Stimulated activated CD4-positive, alpha-beta T cell treated with anti-CD3 and anti-CD28 coated beads, Interleukin-2, amount 100 ng/mL, for 48 hours (primary cell): ENCODE results near the gene MVB12B.

ENCODE experiments used
- DNase-seq, 2 donors: peaks; one replicate each; pipeline ENCODE4 v3.0.0-alpha.2; 2020

Gene MVB12B

DNA sequence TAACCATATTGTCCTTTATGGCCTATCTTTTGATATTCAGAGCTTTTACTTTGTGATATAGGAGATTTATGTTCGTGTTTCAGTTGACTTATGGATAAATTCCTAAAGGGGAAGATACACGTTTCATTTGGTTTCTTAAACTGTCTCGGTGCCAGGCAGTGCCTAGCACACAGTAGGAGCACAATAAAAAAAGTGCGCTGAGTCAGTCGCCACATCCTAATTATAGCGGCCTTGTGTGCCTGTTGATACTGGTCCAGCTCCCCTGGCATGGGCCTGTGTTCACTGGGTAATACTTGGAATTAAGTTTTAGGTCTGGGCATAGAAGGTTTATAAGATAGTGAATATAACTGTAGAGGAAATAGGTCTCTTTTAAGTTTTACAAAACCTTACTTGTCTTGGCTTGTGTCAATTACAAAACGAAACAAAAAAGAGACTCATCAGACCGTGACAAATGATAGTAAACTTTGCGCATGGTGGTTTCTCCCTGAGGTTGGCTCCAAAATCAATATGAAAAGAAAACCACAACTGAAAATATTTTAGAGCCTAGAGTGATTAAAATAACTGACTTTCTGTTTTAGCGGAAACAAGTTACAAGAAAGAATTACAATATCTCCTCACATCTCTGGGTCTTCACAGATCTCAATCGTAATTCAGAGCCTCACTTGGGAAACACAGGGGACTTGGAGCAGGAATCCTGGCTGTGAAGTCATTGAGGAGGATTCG, 84.8 kb downstream of the MVB12B start:
- no peak for DNase-seq

DNA sequence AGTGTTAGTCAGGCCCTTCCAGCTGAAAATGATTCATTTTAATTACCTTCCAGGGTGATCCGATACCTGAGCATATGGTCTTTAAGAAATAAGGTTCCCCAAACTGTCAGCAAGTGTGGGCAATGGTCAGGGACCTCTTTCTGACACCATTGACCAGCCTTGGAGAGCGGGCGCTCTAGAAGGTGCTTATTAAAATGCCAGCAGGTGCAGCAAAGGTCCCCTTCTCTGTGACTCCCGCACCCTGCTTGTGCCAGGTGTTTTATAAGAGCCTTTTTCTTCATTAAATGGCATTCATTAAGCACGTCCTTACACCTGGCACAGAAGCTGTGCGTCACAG, 85.3 kb downstream of the MVB12B start:
- no peak for DNase-seq

GRCh38 chr9:126412905-126413304, 86.3 kb downstream of the MVB12B start:
- DNase-seq: no peak

DNA sequence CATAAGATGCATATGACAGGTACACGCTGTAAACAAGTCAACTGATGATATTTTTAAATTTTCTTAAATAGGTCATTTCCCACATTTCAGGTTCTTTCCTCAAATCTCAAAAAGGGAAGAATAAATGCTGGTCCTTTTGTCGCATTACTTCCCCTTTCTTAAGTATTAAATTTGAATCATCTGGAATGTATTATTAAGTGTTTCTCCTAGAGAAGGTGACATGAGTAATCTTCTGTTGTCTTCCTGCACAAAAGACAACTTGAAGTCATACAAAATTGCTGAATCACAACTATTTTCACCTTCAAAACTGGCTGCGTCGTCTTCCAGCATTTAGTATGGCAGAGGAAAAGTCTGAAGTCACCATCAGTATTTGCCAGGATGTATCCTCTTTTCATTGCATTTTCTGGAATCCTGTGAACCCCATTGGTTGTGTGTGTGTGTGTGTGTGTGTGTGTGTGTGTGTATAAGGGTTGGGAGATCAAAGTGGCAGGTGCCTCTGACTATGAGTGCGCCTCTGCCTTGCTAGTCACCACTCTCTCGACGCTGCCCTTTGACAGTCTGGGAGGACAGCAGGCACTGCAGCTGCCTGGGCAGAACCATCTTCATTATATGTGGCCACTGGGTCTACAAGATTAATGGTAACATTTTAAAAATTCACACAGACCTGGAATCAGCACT, 86.9 kb downstream of the MVB12B start:
- no peak for DNase-seq

GRCh38 chr9:126415741-126416370, 89.2 kb downstream of the MVB12B start:
- DNase-seq: no peak

GRCh38 chr9:126417043-126417442, 90.4 kb downstream of the MVB12B start:
- DNase-seq: no peak

GRCh38 chr9:126417684-126418083, 91.1 kb downstream of the MVB12B start:
- DNase-seq: no peak

- DNase-seq: no peak
Measured at GRCh38 chr9:126418608-126419007, 92.0 kb downstream of the MVB12B start.

- DNase-seq: no peak
Measured at GRCh38 chr9:126419475-126419874, 92.8 kb downstream of the MVB12B start.

DNA sequence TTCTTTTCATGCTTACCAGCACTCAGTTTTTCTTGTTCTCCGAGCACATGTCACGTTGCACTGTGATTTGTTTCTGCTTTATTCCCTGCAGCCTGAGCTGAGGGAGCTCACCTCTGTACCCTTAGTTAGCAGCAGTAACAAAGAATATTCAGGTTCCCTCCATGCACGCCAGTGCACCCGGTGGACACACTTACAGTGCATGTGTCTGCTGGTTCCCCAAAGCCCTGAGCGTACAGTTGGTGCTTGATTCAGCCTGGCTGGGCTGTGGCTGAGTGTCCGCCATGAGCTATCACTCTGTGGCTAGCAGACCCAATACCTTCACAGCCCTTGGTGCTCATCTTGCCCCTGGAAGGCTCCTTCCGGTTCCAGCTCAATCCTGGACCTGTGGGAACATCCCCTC, 93.5 kb downstream of the MVB12B start:
- no peak for DNase-seq

DNA sequence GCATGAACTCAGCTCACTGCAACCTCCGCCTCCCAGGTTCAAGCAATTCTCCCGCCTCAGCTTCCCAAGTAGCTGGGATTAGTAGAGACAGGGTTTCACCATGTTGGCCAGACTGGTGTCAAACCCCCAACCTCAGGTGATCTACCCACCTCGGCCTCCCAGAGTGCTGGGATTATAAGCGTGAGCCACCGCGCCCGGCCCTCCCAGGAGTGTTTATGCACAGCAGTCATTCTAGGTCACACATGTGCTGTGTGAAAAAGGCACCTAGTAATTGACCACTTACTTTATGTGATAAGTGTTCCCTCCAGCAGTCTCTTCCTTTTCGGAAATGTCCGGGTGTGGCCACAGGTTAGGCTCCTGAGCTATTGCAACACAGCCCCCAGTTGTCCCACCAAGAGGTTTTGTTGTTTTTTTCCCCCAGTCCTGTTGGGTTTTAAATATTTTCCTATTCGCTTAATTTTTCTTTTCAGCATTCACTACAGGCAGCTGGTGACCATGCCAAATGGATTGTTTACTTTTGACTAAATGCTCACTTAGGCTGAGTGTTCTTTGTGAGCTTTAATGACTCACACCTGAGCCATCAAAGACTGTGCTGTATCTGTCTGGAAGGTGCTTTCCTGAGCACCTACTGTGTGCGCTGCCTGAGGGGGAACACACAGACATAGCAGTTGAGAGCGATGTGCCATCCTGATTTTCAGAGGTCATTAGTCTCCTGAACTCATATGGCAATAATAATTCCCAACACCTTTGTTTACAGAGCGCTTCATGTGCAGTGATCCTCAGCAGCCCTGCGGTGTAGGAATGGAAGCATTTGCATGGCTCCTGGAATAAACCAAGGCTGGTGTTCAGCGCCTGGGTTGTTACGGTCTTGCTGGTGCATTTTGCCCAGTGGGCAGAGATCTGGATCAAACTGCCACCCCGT, 94.3 kb downstream of the MVB12B start:
- no peak for DNase-seq

- DNase-seq: no peak
Measured at GRCh38 chr9:126421567-126422428, 95.2 kb downstream of the MVB12B start.

GRCh38 chr9:126423142-126423915, 96.7 kb downstream of the MVB12B start:
- no peak for DNase-seq

- no peak for DNase-seq
Measured at GRCh38 chr9:126423916-126424185, 97.2 kb downstream of the MVB12B start.

DNA sequence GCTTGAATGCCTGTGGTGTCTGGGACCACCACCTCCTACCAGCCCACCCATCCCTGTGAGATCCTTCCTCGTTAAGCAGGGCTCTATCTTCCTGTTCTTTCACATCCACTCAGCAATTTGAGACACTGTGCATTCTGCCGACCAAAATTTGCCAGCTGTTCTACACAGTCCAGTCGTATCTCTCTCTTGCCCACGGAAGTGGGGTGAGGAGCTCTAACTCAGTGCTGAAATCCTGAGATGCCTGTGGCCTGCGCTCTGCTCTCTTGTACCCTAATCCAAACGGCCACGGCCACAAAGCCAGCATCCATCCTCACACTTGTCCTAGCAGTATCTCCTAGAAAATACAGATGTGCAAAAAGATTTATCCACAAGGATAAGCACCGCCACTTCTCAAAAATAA, 97.9 kb downstream of the MVB12B start:
- no peak for DNase-seq

DNA sequence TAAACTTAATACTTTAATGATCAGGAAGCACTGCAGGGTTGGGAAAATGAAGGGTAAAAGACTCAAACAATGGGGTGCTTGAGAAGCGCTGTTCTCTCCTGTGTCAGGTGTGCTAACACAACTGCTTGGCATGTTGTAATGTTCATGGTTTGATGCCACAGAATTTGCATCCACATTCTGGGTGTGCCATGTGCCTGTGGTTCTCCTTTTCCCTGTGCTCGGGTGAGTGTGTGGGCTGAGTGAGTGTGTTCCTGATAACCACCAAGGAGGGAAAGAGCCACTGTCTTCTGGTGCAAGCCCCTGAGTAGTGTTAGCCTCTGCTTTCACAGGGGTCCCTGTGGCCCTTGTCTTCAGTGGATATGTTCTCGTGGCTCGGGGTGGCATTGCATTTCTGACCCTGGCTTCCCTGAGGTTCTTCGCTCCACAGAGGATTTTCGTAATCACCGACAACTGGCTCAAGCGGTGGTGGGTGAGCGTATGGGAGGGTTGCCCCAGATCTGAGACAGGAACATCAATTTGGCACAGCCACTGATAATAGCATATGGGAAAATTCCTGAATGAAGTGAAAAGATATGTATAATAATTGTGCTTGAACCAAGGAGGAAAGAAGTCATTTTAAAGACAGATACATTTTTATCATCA, 102.0 kb downstream of the MVB12B start:
- no peak for DNase-seq

DNA sequence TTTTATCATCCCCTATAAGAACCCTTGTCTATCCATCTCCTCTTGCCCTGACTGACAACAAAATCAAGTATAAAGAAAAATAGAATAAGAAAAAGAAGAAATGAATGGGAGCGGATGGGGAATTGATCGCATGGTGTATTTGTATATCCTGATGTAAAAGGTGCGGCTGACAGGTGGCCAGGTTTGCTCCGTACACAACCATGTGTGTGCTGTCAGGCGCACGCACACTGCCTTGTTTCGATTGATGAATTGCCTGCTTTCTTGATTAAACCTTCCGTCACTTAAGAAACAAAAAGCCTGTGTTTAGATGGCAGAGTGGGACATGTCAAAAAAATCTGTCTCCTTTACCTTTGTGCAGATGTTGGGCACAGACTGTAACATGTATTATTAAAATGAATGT, 102.6 kb downstream of the MVB12B start:
- no peak for DNase-seq

DNA sequence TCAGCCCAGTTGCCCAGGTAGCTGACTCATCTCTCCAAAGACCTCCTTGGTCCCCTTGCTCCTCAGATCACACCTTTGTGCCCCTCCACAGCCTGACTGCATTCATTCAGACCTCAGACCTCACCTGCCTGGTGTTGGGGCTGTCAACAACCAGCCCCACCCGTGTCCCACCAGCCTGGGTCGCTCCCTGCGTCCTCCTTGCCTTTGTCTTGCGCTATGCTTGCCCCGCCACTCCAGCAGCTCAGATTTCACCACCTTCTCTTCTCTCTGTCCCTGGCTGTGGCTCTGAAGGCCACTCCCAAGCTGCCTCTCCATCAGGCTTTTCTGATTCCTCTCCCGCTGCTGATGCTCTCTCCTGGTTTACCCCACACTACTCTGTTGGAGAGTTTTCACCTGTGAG, 103.5 kb downstream of the MVB12B start:
- no peak for DNase-seq

DNA sequence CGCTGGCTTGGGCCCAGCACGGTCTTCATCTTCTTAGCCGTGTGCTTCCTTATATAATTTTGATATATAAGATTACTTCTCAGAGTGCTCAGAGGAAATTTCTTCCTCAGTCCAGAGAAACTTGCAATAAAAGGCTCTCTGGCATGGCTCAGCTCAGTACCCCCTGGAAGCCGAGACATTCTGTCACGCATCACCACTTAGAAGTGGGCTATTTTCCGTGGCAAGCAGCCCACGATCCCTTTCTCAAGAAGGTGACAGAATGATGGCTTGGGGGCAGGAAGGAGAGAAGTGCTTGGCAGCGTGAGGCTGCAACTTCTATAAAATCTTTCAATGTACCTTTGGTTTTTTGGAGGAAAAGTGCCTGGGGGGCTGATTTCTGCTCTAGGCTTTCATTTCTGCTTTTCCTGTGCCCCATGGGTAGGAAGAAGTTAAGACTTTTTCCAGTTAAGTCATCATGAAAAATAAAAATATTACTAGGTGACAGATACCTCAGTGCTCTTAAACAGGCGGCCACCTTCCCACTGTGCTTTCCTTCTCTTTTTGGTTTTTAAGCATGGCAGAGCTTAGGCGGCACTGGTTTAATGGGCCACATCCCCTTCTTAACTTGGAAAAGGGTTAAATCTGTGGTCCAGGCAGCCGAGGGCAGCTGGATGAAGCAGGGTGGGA, 104.6 kb downstream of the MVB12B start:
- no peak for DNase-seq

GRCh38 chr9:126432659-126433058, 106.0 kb downstream of the MVB12B start:
- DNase-seq: no peak

GRCh38 chr9:126435105-126435504, 108.5 kb downstream of the MVB12B start:
- DNase-seq: no peak
